Aorta (tissue), 5 donors: ENCODE measurements around the gene NWD2. TPM values are rescaled to one million over a fixed set of nuclear protein-coding genes. Genes with fewer than 3 reads are reported as not detected.

Source experiments
- ATAC-seq: fragments of 200-7000 bp; cut with Tn5 transposase; one replicate; pipeline ENCODE4 v1.9.1; 2022; ENCODE audit warnings: moderate library complexity; ENCODE audit not compliant: low FRiP score
- DNase-seq, 2 donors: peaks; one replicate each; pipeline ENCODE4 v3.0.0-alpha.2; 2020
- H3K27ac ChIP-seq, 2 donors: one replicate each; pipeline ENCODE4 v1.5.1; 2013; ENCODE audit warnings: low read length in 2 of 2, mild to moderate bottlenecking in 2 of 2, moderate library complexity in 2 of 2, control low read depth in 1 of 2, inconsistent platforms in 1 of 2, low read depth in 1 of 2
- H3K27me3 ChIP-seq, 2 donors: one replicate each; pipeline ENCODE4 v1.6.1; 2013; ENCODE audit warnings: control low read depth in 1 of 2, low read length in 1 of 2, mild to moderate bottlenecking in 1 of 2, moderate library complexity in 1 of 2; ENCODE audit not compliant: insufficient read depth in 2 of 2, control insufficient read depth in 1 of 2
- H3K36me3 ChIP-seq, 2 donors: one replicate each; pipeline ENCODE4 v1.6.1; 2013; ENCODE audit warnings: control low read depth in 1 of 2, low read length in 1 of 2, mild to moderate bottlenecking in 1 of 2; ENCODE audit not compliant: insufficient read depth in 2 of 2, control insufficient read depth in 1 of 2
- H3K4me1 ChIP-seq, 2 donors: one replicate each; pipeline ENCODE4 v1.6.1; 2013; ENCODE audit warnings: low read length in 2 of 2, control low read depth in 1 of 2, mild to moderate bottlenecking in 1 of 2, moderate library complexity in 1 of 2; ENCODE audit not compliant: insufficient read depth in 2 of 2, control insufficient read depth in 1 of 2
- H3K4me3 ChIP-seq, 2 donors: one replicate each; pipeline ENCODE4 v1.5.1; 2013; ENCODE audit warnings: low read length in 2 of 2, control low read depth in 1 of 2, mild to moderate bottlenecking in 1 of 2
- H3K9me3 ChIP-seq: one replicate; pipeline ENCODE4 v1.6.1; 2013; ENCODE audit warnings: mild to moderate bottlenecking, low read length; ENCODE audit not compliant: control insufficient read depth
- WGBS, 2 donors: extraction: QIAGEN DNeasy Blood & Tissue Kit; methylation state at CpG; one replicate each; pipeline ENCODE4 v1.1.7; 2013; 5-methylcytosine and 5-hydroxymethylcytosine counted together
- intact Hi-C, 2 donors: fragments of 100-400 bp; cut with DNase I; formaldehyde crosslinking; loops; one replicate each; pipeline versions ENCODE4 v1.14.2 to v1.15.0; 2022
- polyA plus RNA-seq, 2 donors: library from polyadenylated mRNA; stranded (reverse); fragments of 200-250 nt; gene quantifications; one replicate each; pipeline ENCODE4 v1.2.3, GENCODE V29; 2013
- total RNA-seq, 2 donors: library from RNA; stranded (reverse); fragmentation: NEBNext Ultra II Directional; extraction: Animal tissue kit (Norgen Biotek cat#: 25700); gene quantifications; one replicate each; pipeline ENCODE4 v1.2.1, GENCODE V29; 2021
- donor health status: healthy with polysubstance abuse.
- donor health status: Bipolar disorder and iron deficiency.
- donor health status: DM: no; HTN: no; CAD: no.
- donor health status: DM: no; HTN: no; CAD: no.
- donor health status: DM: yes; HTN: yes; CAD: no.

The NWD2 gene
- total and polyA plus RNA-seq, 4 donors: 0.13 TPM; not detected in 3

- Histone ChIP-seq H3K27ac (no peak overlapping the region), H3K36me3 (no peaks in the 10 kb centered on the region), H3K4me3 (no peak overlapping the region), H3K4me1 (no peaks in the 10 kb centered on the region), H3K9me3 (no peaks in the 10 kb centered on the region), H3K27me3 (no peaks in the 10 kb centered on the region)
- ATAC-seq: no peak
- 58 to 65% methylated on average over 2 of the region's 2 CpGs for WGBS, 2 donors
- intact Hi-C loops: no loop called here
- DNase-seq: no peak
These were observed 77.6 kb downstream of the NWD2 start for GRCh38 chr4:37322122-37322521.

DNA sequence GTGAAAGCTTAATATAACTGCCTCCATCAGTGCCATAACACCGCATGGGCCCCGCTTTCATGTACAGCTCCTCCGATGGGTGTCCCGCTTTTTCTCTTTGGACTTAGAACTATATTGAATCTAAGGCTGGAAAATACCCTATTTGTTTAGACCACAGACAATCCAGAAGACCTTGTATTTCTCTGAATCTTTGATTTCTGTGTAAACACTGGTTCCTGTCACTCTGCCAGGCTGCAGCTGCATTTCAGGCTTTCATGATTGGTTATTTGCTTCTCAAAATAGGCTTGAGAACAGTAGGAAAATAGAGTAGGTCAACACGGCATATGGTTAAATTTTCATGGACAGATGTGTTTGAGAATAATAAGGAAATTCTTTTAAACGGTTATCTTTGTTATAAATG is 80.0 kb downstream of the NWD2 start:
- H3K36me3 ChIP-seq: no peaks in the 10 kb centered on the region
- H3K27ac ChIP-seq: no peak overlapping the region
- intact Hi-C loops: no loop called here
- DNase-seq (no peak), ATAC-seq (no peak)
- no peaks in the 10 kb centered on the region for H3K4me1 ChIP-seq
- no peak overlapping the region for H3K4me3 ChIP-seq
- WGBS, 2 donors: 69 to 78% methylated on average over 6 of the region's 6 CpGs
- no peaks in the 10 kb centered on the region for H3K27me3 ChIP-seq
- H3K9me3 ChIP-seq: no peaks in the 10 kb centered on the region

GRCh38 chr4:37326852-37327251 is 82.3 kb downstream of the NWD2 start:
- intact Hi-C loops: no loop called here
- Histone ChIP-seq H3K4me1 (no peaks in the 10 kb centered on the region), H3K27ac (no peak overlapping the region), H3K27me3 (no peaks in the 10 kb centered on the region), H3K4me3 (no peak overlapping the region), H3K36me3 (no peaks in the 10 kb centered on the region), H3K9me3 (no peaks in the 10 kb centered on the region)
- 26 to 30% methylated on average over 1 of the region's 1 CpG for WGBS, 2 donors
- ATAC-seq (no peak), DNase-seq (no peak)

GRCh38 chr4:37338972-37339371 is 94.4 kb downstream of the NWD2 start:
- Histone ChIP-seq H3K27ac (no peak overlapping the region), H3K9me3 (peaks cover 2% of the 10 kb centered on the region), H3K4me3 (no peak overlapping the region), H3K4me1 (no peaks in the 10 kb centered on the region), H3K27me3 (no peaks in the 10 kb centered on the region), H3K36me3 (no peaks in the 10 kb centered on the region)
- DNase-seq (no peak), ATAC-seq (no peak)
- intact Hi-C loops: no loop called here

GRCh38 chr4:37358748-37359147 is 114.2 kb downstream of the NWD2 start:
- H3K36me3 ChIP-seq: no peaks in the 10 kb centered on the region
- intact Hi-C loops: no loop called here
- ATAC-seq: no peak
- H3K27me3 ChIP-seq: no peaks in the 10 kb centered on the region
- no peaks in the 10 kb centered on the region for H3K9me3 ChIP-seq
- DNase-seq: no peak
- no peaks in the 10 kb centered on the region for H3K4me1 ChIP-seq
- 83 to 87% methylated on average over 2 of the region's 2 CpGs for WGBS, 2 donors
- H3K27ac ChIP-seq: no peak overlapping the region
- H3K4me3 ChIP-seq: no peak overlapping the region

DNA sequence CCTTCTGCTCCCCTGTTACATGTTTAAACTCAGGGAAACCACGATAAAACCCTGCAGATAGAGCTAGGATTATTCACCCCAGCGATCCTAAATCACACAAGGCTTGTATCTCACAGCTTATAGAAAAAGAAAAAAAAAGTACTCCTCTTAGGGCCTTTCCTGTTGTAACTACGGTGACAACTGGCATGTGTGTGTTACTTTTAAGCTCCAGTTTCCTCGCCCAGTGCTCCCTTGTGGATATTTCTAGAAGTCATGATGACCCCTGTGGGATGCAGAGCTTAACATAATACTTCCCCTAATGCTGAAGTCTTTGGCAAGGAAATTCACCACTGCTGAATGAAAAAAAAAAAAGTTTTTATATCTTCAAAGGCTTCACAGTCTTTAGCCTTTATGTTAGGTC is 114.7 kb downstream of the NWD2 start:
- intact Hi-C loops: no loop called here
- Histone ChIP-seq H3K36me3 (no peaks in the 10 kb centered on the region), H3K27ac (no peak overlapping the region), H3K9me3 (no peaks in the 10 kb centered on the region), H3K4me3 (no peak overlapping the region), H3K27me3 (no peaks in the 10 kb centered on the region), H3K4me1 (no peaks in the 10 kb centered on the region)
- WGBS, 2 donors: 29 to 42% methylated on average over 4 of the region's 4 CpGs
- ATAC-seq (no peak), DNase-seq (no peak)

GRCh38 chr4:37365888-37366287 is 121.3 kb downstream of the NWD2 start:
- Histone ChIP-seq H3K36me3 (no peaks in the 10 kb centered on the region), H3K4me3 (no peak overlapping the region), H3K4me1 (no peaks in the 10 kb centered on the region), H3K27ac (no peak overlapping the region), H3K9me3 (peaks cover 2% of the 10 kb centered on the region), H3K27me3 (no peaks in the 10 kb centered on the region)
- no peak for ATAC-seq
- intact Hi-C loops: no loop called here
- DNase-seq: no peak

GRCh38 chr4:37367901-37368300 is 123.4 kb downstream of the NWD2 start:
- Histone ChIP-seq H3K4me1 (no peaks in the 10 kb centered on the region), H3K9me3 (peaks cover 2% of the 10 kb centered on the region), H3K27ac (no peak overlapping the region), H3K27me3 (no peaks in the 10 kb centered on the region), H3K4me3 (no peak overlapping the region), H3K36me3 (no peaks in the 10 kb centered on the region)
- DNase-seq (no peak), ATAC-seq (no peak)
- 75 to 84% methylated on average over 3 of the region's 3 CpGs for WGBS, 2 donors
- intact Hi-C loops: no loop called here

DNA sequence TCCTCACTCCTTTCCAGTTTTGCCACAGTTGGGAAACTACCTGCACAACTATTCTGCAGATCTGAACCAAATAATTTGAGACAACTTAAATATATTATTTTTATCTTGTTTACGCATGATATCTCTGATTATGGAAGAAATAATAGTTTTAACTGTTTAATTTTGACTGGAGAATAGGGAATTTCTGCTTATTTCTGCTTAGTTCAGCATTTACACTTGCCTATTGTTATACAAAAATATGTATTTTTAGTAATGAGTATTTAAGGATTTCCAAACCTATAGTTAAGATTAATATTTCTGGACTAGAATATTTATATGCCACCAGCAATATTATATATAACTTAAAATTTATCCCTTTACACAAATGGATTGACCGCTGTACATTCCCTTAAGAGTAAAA is 125.5 kb downstream of the NWD2 start:
- ATAC-seq (no peak), DNase-seq (no peak)
- Histone ChIP-seq H3K9me3 (no peaks in the 10 kb centered on the region), H3K27ac (no peak overlapping the region), H3K36me3 (no peaks in the 10 kb centered on the region), H3K4me3 (no peak overlapping the region), H3K4me1 (no peaks in the 10 kb centered on the region), H3K27me3 (no peaks in the 10 kb centered on the region)
- 87 to 90% methylated on average over 2 of the region's 2 CpGs for WGBS, 2 donors
- intact Hi-C loops: no loop called here
